Thyroid gland (tissue), 4 donors: ENCODE data around the gene CECR2.

Source experiments
- CTCF ChIP-seq, 6 experiments: fragments of 200-600 bp in 3 of 6; fragments of 450-650 bp in 3 of 6; sonication (generic) in 3 of 6; IDR thresholded peaks; one replicate each; pipeline ENCODE4 v1.5.1; 2016 to 2019; ENCODE audit warnings: antibody characterized with exemption in 6 of 6, mild to moderate bottlenecking in 2 of 6, inconsistent platforms in 1 of 6, moderate library complexity in 1 of 6
- POLR2A ChIP-seq, 2 donors: fragments of 450-650 bp; IDR thresholded peaks; one replicate each; pipeline ENCODE4 v1.6.1; 2017; ENCODE audit warnings: antibody characterized with exemption in 2 of 2, mild to moderate bottlenecking in 2 of 2, moderate library complexity in 1 of 2

DNA sequence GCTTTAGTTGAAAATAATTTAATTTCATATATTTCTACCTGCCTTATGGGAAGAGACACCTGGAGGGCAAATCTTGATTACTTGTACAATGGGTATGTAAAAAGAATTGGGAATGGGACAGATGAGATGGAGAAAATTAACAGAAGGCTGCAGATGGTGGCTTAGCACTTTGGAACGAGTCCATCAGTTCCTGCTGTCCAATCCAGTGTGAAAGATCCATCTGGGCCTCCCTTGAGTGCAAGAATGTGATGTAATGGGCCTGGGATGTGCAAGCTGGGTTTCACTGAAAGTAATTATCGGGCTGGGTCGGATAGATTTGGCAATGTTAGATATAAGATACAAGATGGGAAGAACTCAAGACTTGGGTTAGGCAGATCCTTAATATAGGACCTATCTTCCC is 42.0 kb downstream of the CECR2 start:
- TF ChIP-seq POLR2A (IDR thresholded peaks at IDR 0.05) (no peak), CTCF (IDR thresholded peaks at IDR 0.05) (no peak)
